ENCODE measurements around the gene SHCBP1L. TPM values are rescaled to one million over a fixed set of nuclear protein-coding genes. Genes with fewer than 3 reads are reported as not detected.

Gene SHCBP1L
- total RNA-seq, 4 donors from 2014 or later: 1.0 TPM; not detected in 3

GRCh38 chr1:182965861-182966260, 12.9 kb upstream of the SHCBP1L start:
- no peak overlapping the region for H3K4me3 ChIP-seq
- no peaks in the 10 kb centered on the region for H3K27me3 ChIP-seq
- no peaks in the 10 kb centered on the region for H3K4me1 ChIP-seq
- H3K27ac ChIP-seq: no peak overlapping the region
- H3K36me3 ChIP-seq: no peaks in the 10 kb centered on the region
- TF ChIP-seq CTCF (IDR thresholded peaks at IDR 0.05) (no peak), POLR2A (IDR thresholded peaks at IDR 0.05) (no peak)
- intact Hi-C loops (cut with DNase I; ENCODE audit: low total_unique reads): no loop called here
- no peaks in the 10 kb centered on the region for H3K9me3 ChIP-seq
- DNase-seq: no peak

- H3K36me3 ChIP-seq: no peaks in the 10 kb centered on the region
- no peaks in the 10 kb centered on the region for H3K9me3 ChIP-seq
- H3K27me3 ChIP-seq: no peaks in the 10 kb centered on the region
- no peak overlapping the region for H3K27ac ChIP-seq
- H3K4me1 ChIP-seq: no peaks in the 10 kb centered on the region
- TF ChIP-seq CTCF (IDR thresholded peaks at IDR 0.05) (no peak), POLR2A (IDR thresholded peaks at IDR 0.05) (no peak)
- no peak for DNase-seq
- no peak overlapping the region for H3K4me3 ChIP-seq
- intact Hi-C loops (cut with DNase I; ENCODE audit: low total_unique reads): no loop called here
Measured at GRCh38 chr1:182965096-182965495, 12.1 kb upstream of the SHCBP1L start.

GRCh38 chr1:182962554-182963115, 9.7 kb upstream of the SHCBP1L start:
- H3K4me3 ChIP-seq: no peak overlapping the region
- TF ChIP-seq POLR2A (IDR thresholded peaks at IDR 0.05): peak; percentile 39 to 86
- peak; percentile 92 to 97 (median 94) for TF ChIP-seq CTCF (IDR thresholded peaks at IDR 0.05)
- H3K4me1 ChIP-seq: no peaks in the 10 kb centered on the region
- no peaks in the 10 kb centered on the region for H3K36me3 ChIP-seq
- intact Hi-C loops (cut with DNase I; ENCODE audit: low total_unique reads): no loop called here
- H3K9me3 ChIP-seq: no peaks in the 10 kb centered on the region
- peak overlapping the region; percentile 38 to 71 for H3K27ac ChIP-seq
- peak; percentile 74 to 85 for DNase-seq
- H3K27me3 ChIP-seq: no peaks in the 10 kb centered on the region

- no peak for DNase-seq
- H3K27me3 ChIP-seq: no peaks in the 10 kb centered on the region
- no peak for TF ChIP-seq CTCF (IDR thresholded peaks at IDR 0.05)
- no peak for TF ChIP-seq POLR2A (IDR thresholded peaks at IDR 0.05)
- intact Hi-C loops (cut with DNase I; ENCODE audit: low total_unique reads): no loop called here
- H3K27ac ChIP-seq: no peak overlapping the region
- H3K4me3 ChIP-seq: no peak overlapping the region
- no peaks in the 10 kb centered on the region for H3K4me1 ChIP-seq
- H3K9me3 ChIP-seq: no peaks in the 10 kb centered on the region
- no peaks in the 10 kb centered on the region for H3K36me3 ChIP-seq
Measured at GRCh38 chr1:182960046-182960445, 7.1 kb upstream of the SHCBP1L start.

GRCh38 chr1:182957902-182958395, 5.0 kb upstream of the SHCBP1L start:
- no peaks in the 10 kb centered on the region for H3K9me3 ChIP-seq
- H3K27me3 ChIP-seq: peaks cover 0 to 2% of the 10 kb centered on the region in 2 donors
- H3K4me3 ChIP-seq: no peak overlapping the region
- no peak for DNase-seq
- intact Hi-C loops (cut with DNase I; ENCODE audit: low total_unique reads): no loop called here
- no peak for TF ChIP-seq POLR2A (IDR thresholded peaks at IDR 0.05)
- TF ChIP-seq CTCF (IDR thresholded peaks at IDR 0.05): no peak
- H3K4me1 ChIP-seq: no peaks in the 10 kb centered on the region
- no peak overlapping the region for H3K27ac ChIP-seq
- no peaks in the 10 kb centered on the region for H3K36me3 ChIP-seq

All from uterus (tissue), 4 donors.